Mesothelial cell of epicardium (in vitro differentiated cells): ENCODE measurements around the gene NCOA7. TPM values are rescaled to one million over a fixed set of nuclear protein-coding genes. Genes with fewer than 3 reads are reported as not detected.

Experiments used
- DNase-seq, 2 experiments: peaks; one replicate each; pipeline ENCODE4 v3.0.0; 2021; ENCODE audit warnings: low spot score in 2 of 2; ENCODE audit not compliant: unreplicated experiment in 2 of 2
- H3K27ac Mint-ChIP-seq: 2 replicates; pipeline ENCODE4 v1.8.0; 2021; ENCODE audit warnings: mixed read lengths
- H3K27me3 Mint-ChIP-seq: 2 replicates; pipeline ENCODE4 v1.8.0; 2021; ENCODE audit warnings: low read depth, mixed read lengths
- H3K36me3 Mint-ChIP-seq: 2 replicates; pipeline ENCODE4 v1.8.0; 2021; ENCODE audit warnings: mixed read lengths
- H3K4me1 Mint-ChIP-seq: 2 replicates; pipeline ENCODE4 v1.8.0; 2021; ENCODE audit warnings: mixed read lengths
- H3K4me3 Mint-ChIP-seq: 2 replicates; pipeline ENCODE4 v1.8.0; 2021; ENCODE audit warnings: mild to moderate bottlenecking, moderate library complexity, mixed read lengths
- H3K9me3 Mint-ChIP-seq: 2 replicates; pipeline ENCODE4 v1.8.0; 2021; ENCODE audit warnings: mixed read lengths
- total RNA-seq: library from RNA; stranded (reverse); gene quantifications from 3 replicates; pipeline ENCODE4 v1.2.1, GENCODE V29; 2021
- TF ChIP-seq, protein P1 (sequence below): fragments of 200-600 bp; sonication (generic); IDR thresholded peaks from one replicate; pipeline ENCODE4 v1.5.0; 2021; ENCODE audit warnings: antibody characterized with exemption; ENCODE audit not compliant: unreplicated experiment

Gene NCOA7
- total RNA-seq, 1 donor from 2014 or later: 52.4 TPM

DNA sequence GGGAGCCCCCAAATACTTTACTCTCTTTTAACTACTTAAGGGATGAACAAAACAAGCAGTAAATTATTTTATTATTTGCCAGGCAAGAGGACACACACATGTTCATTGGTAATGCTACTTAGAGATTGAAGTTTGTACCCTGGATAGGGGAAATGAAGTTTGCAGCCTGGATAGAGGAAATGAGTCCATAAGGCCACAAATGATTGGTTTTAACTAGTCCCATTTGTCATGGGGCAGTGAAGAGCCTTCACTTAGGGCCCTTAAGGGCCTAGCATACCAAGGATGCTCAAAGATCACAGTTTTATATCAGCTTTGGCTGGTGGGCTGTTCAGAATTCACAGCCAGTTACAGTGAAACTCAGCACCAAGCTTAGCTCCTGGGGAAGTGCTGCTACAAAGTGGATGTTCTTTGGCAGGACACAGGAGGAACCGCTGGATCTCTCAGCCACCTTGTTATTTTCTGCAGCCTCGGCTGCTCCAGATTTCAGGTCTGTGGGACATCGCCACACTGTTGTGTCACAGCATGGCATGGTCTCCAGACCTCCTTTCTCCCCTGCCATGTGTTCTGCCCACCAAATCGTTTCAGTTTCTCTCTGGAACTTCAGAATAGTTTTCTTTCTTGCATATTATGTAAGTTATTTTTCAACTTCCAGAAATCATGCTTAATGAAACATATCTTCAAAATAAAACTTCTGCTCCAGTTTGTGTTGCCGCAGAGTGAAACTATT lies 41.8 kb downstream of the NCOA7 start:
- DNase-seq: no peak
- no peak overlapping the region for H3K27ac Mint-ChIP-seq
- no peaks in the 10 kb centered on the region for H3K27me3 Mint-ChIP-seq
- H3K4me3 Mint-ChIP-seq: no peak overlapping the region
- H3K4me1 Mint-ChIP-seq: peaks cover 31% of the 10 kb centered on the region
- no peaks in the 10 kb centered on the region for H3K36me3 Mint-ChIP-seq
- TF ChIP-seq, protein P1, sequence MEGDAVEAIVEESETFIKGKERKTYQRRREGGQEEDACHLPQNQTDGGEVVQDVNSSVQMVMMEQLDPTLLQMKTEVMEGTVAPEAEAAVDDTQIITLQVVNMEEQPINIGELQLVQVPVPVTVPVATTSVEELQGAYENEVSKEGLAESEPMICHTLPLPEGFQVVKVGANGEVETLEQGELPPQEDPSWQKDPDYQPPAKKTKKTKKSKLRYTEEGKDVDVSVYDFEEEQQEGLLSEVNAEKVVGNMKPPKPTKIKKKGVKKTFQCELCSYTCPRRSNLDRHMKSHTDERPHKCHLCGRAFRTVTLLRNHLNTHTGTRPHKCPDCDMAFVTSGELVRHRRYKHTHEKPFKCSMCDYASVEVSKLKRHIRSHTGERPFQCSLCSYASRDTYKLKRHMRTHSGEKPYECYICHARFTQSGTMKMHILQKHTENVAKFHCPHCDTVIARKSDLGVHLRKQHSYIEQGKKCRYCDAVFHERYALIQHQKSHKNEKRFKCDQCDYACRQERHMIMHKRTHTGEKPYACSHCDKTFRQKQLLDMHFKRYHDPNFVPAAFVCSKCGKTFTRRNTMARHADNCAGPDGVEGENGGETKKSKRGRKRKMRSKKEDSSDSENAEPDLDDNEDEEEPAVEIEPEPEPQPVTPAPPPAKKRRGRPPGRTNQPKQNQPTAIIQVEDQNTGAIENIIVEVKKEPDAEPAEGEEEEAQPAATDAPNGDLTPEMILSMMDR: no peak
- H3K9me3 Mint-ChIP-seq: no peaks in the 10 kb centered on the region

DNA sequence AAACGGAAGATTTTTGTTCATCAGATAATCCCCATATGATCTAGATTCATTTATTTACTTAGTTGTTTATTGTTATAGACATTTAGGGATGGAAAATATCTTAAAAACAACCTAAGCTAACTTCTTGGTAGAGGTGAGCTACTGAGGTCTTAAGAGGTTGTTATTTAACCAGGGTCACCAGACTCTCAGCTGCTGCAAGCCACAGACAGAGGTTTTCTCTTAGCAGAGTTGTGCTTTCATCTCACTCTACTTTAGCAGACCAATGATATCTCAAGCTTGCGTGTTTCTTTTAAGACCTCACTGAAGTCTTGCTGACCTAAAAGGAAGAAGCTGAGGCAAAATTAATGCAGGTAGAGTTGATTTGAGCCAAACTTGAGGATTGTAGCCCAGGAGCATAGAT lies 43.6 kb downstream of the NCOA7 start:
- no peaks in the 10 kb centered on the region for H3K9me3 Mint-ChIP-seq
- no peak overlapping the region for H3K4me3 Mint-ChIP-seq
- TF ChIP-seq, protein P1: no peak
- H3K27ac Mint-ChIP-seq: peak overlapping the region; percentile 85
- no peaks in the 10 kb centered on the region for H3K36me3 Mint-ChIP-seq
- H3K4me1 Mint-ChIP-seq: peaks cover 35% of the 10 kb centered on the region
- H3K27me3 Mint-ChIP-seq: no peaks in the 10 kb centered on the region
- no peak for DNase-seq

DNA sequence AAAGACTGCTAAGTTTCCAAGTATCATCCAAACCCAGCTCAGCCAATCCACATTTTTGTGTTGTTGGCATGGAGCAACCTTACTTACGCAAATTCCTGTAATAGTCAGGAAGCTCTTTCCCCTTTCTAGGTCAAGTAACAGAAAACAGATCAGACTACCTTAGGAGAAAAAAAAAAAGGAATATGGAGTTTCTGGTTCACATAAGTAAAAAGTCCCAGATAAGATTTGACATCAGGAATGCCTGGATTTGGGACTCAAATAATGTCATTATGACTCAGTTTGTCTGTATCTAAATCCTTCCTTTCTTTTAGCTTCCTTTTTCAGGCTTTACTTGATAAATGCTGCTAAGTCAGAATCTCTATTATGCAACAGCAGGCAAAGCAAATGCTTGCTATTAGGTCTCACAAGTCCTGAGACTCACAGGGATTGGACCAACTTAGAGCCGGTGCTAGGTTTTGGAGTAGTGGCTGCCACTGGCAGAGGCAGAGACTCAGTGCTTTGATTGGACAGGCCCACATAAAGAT lies 44.5 kb downstream of the NCOA7 start:
- peak overlapping the region; percentile 85 for H3K27ac Mint-ChIP-seq
- H3K36me3 Mint-ChIP-seq: no peaks in the 10 kb centered on the region
- no peaks in the 10 kb centered on the region for H3K9me3 Mint-ChIP-seq
- no peaks in the 10 kb centered on the region for H3K27me3 Mint-ChIP-seq
- H3K4me1 Mint-ChIP-seq: peaks cover 35% of the 10 kb centered on the region
- H3K4me3 Mint-ChIP-seq: no peak overlapping the region
- TF ChIP-seq, protein P1: no peak
- no peak for DNase-seq

DNA sequence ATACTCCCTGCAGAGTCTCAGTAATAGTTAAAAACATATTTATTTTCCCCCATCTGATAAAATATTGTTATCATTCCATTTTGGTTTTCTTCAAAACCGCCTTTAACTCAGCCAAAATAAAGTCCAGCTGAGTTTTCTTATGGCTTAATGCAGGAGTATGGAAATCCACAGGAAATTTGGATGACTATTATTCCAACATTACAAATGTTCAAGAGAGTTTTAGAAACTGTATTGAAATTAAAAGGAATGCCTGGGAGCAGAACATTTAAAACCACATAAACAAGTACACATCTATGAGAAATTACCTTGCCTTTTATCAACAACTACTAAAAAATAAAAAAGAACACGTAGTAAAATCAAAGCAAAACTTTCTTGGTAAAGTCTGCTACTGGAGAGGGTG lies 45.7 kb downstream of the NCOA7 start:
- TF ChIP-seq, protein P1: no peak
- H3K36me3 Mint-ChIP-seq: no peaks in the 10 kb centered on the region
- no peaks in the 10 kb centered on the region for H3K9me3 Mint-ChIP-seq
- DNase-seq: no peak
- H3K4me3 Mint-ChIP-seq: no peak overlapping the region
- H3K27me3 Mint-ChIP-seq: no peaks in the 10 kb centered on the region
- peak overlapping the region; percentile 39 for H3K27ac Mint-ChIP-seq
- peaks cover 35% of the 10 kb centered on the region for H3K4me1 Mint-ChIP-seq

DNA sequence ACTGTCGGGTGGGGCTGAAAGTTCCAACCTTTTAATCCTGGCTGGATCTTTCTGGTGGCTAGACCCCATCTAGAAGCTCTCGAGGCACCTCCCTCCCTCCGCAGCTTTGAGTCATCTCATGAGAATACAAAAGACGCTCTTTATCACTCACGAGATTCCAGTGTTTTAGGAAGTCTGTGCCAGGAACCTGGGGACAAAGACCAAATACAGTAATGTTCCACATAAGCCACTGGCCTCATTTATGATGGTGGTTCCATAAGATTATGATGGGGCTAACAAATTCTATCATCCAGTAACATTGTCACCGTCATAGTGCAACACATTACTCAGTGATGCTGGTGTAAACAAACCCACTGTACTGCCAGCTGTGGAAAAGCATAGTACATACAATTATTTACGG lies 48.7 kb downstream of the NCOA7 start:
- H3K27ac Mint-ChIP-seq: no peak overlapping the region
- H3K4me3 Mint-ChIP-seq: no peak overlapping the region
- no peaks in the 10 kb centered on the region for H3K27me3 Mint-ChIP-seq
- DNase-seq: no peak
- H3K9me3 Mint-ChIP-seq: no peaks in the 10 kb centered on the region
- TF ChIP-seq, protein P1: no peak
- H3K4me1 Mint-ChIP-seq: peaks cover 25% of the 10 kb centered on the region
- H3K36me3 Mint-ChIP-seq: no peaks in the 10 kb centered on the region
